Activated naive CD4-positive, alpha-beta T cell treated with anti-CD3 and anti-CD28 coated beads, Interleukin-2, amount 50 U/mL, for 24 hours (primary cell): ENCODE data around the gene DOCK3.
"Not testable (repeated sequence)": the region's sequence is repeated elsewhere in the genome, so short reads cannot be mapped to it uniquely, and the experiment has no call there.

Source experiments
- H3K27ac Mint-ChIP-seq: one replicate; pipeline ENCODE4 v1.8.0; 2021; ENCODE audit warnings: mild to moderate bottlenecking, mixed read lengths
- H3K27me3 Mint-ChIP-seq: one replicate; pipeline ENCODE4 v1.8.0; 2021; ENCODE audit warnings: mixed read lengths
- H3K36me3 Mint-ChIP-seq: one replicate; pipeline ENCODE4 v1.8.0; 2021; ENCODE audit warnings: mixed read lengths
- H3K4me1 Mint-ChIP-seq: one replicate; pipeline ENCODE4 v1.8.0; 2021; ENCODE audit warnings: mixed read lengths
- H3K4me3 Mint-ChIP-seq: one replicate; pipeline ENCODE4 v1.8.0; 2021; ENCODE audit warnings: mild to moderate bottlenecking, mixed read lengths
- H3K9me3 Mint-ChIP-seq: one replicate; pipeline ENCODE4 v1.8.0; 2021; ENCODE audit warnings: mixed read lengths

The DOCK3 gene

GRCh38 chr3:51156147-51156546 lies 481.4 kb downstream of the DOCK3 start:
- H3K9me3 Mint-ChIP-seq, result no peaks in the 10 kb centered on the region
- no peaks in the 10 kb centered on the region for H3K27me3 Mint-ChIP-seq
- H3K4me3 Mint-ChIP-seq, result no peak overlapping the region
- H3K4me1 Mint-ChIP-seq, result no peaks in the 10 kb centered on the region
- peaks cover 1% of the 10 kb centered on the region for H3K36me3 Mint-ChIP-seq
- H3K27ac Mint-ChIP-seq, result no peak overlapping the region

GRCh38 chr3:51163051-51163450 lies 488.3 kb downstream of the DOCK3 start:
- Mint-ChIP-seq H3K27ac (no peak overlapping the region), H3K9me3 (no peaks in the 10 kb centered on the region), H3K4me3 (no peak overlapping the region), H3K27me3 (no peaks in the 10 kb centered on the region), H3K36me3 (no peaks in the 10 kb centered on the region), H3K4me1 (no peaks in the 10 kb centered on the region)

- H3K36me3 Mint-ChIP-seq, result peaks cover 17% of the 10 kb centered on the region
- no peaks in the 10 kb centered on the region for H3K4me1 Mint-ChIP-seq
- no peak overlapping the region for H3K4me3 Mint-ChIP-seq
- no peak overlapping the region for H3K27ac Mint-ChIP-seq
- H3K27me3 Mint-ChIP-seq, result no peaks in the 10 kb centered on the region
- peaks cover 7% of the 10 kb centered on the region for H3K9me3 Mint-ChIP-seq
Observed at GRCh38 chr3:51173518-51174271, 499.0 kb downstream of the DOCK3 start.

GRCh38 chr3:51176923-51177322 lies 502.2 kb downstream of the DOCK3 start:
- Mint-ChIP-seq H3K27me3 (no peaks in the 10 kb centered on the region), H3K4me3 (no peak overlapping the region), H3K36me3 (peaks cover 12% of the 10 kb centered on the region), H3K4me1 (no peaks in the 10 kb centered on the region), H3K27ac (no peak overlapping the region), H3K9me3 (peaks cover 6% of the 10 kb centered on the region)

- not testable (repeated sequence) for H3K36me3 Mint-ChIP-seq, H3K27me3 Mint-ChIP-seq, H3K27ac Mint-ChIP-seq, H3K9me3 Mint-ChIP-seq, H3K4me1 Mint-ChIP-seq, H3K4me3 Mint-ChIP-seq
Observed at GRCh38 chr3:51186446-51186845, 511.7 kb downstream of the DOCK3 start.

- Mint-ChIP-seq H3K27me3 (no peaks in the 10 kb centered on the region), H3K4me3 (no peak overlapping the region), H3K9me3 (no peaks in the 10 kb centered on the region), H3K4me1 (peaks cover 31% of the 10 kb centered on the region), H3K27ac (no peak overlapping the region), H3K36me3 (peaks cover 2% of the 10 kb centered on the region)
Observed at GRCh38 chr3:51190199-51190598, 515.5 kb downstream of the DOCK3 start.

- Mint-ChIP-seq H3K9me3 (no peaks in the 10 kb centered on the region), H3K36me3 (peaks cover 2% of the 10 kb centered on the region), H3K4me1 (peaks cover 34% of the 10 kb centered on the region), H3K4me3 (no peak overlapping the region), H3K27ac (no peak overlapping the region), H3K27me3 (no peaks in the 10 kb centered on the region)
Observed at GRCh38 chr3:51190827-51191226, 516.1 kb downstream of the DOCK3 start.

GRCh38 chr3:51191768-51192167 lies 517.0 kb downstream of the DOCK3 start:
- no peaks in the 10 kb centered on the region for H3K27me3 Mint-ChIP-seq
- H3K4me1 Mint-ChIP-seq, result peaks cover 34% of the 10 kb centered on the region
- no peaks in the 10 kb centered on the region for H3K9me3 Mint-ChIP-seq
- peaks cover 2% of the 10 kb centered on the region for H3K36me3 Mint-ChIP-seq
- H3K4me3 Mint-ChIP-seq, result no peak overlapping the region
- H3K27ac Mint-ChIP-seq, result no peak overlapping the region

- H3K4me1 Mint-ChIP-seq, result peaks cover 33% of the 10 kb centered on the region
- peaks cover 7% of the 10 kb centered on the region for H3K36me3 Mint-ChIP-seq
- H3K4me3 Mint-ChIP-seq, result no peak overlapping the region
Observed at GRCh38 chr3:51198477-51198876, 523.8 kb downstream of the DOCK3 start.

GRCh38 chr3:51199296-51199695 lies 524.6 kb downstream of the DOCK3 start:
- H3K36me3 Mint-ChIP-seq, H3K9me3 Mint-ChIP-seq, H3K27ac Mint-ChIP-seq, H3K27me3 Mint-ChIP-seq, H3K4me3 Mint-ChIP-seq: not testable (repeated sequence)
- peaks cover 25% of the 10 kb centered on the region for H3K4me1 Mint-ChIP-seq

More at GRCh38 chr3:51198477-51198876, 523.8 kb downstream of the DOCK3 start:
- no peaks in the 10 kb centered on the region for H3K27me3 Mint-ChIP-seq
- H3K9me3 Mint-ChIP-seq, result no peaks in the 10 kb centered on the region
- H3K27ac Mint-ChIP-seq, result no peak overlapping the region

- Mint-ChIP-seq H3K36me3 (peaks cover 3% of the 10 kb centered on the region), H3K4me1 (no peaks in the 10 kb centered on the region), H3K27ac (no peak overlapping the region), H3K9me3 (no peaks in the 10 kb centered on the region), H3K4me3 (no peak overlapping the region), H3K27me3 (no peaks in the 10 kb centered on the region)
Observed at GRCh38 chr3:51216291-51216690, 541.6 kb downstream of the DOCK3 start.

GRCh38 chr3:51221959-51222358 lies 547.2 kb downstream of the DOCK3 start:
- no peak overlapping the region for H3K27ac Mint-ChIP-seq
- no peaks in the 10 kb centered on the region for H3K27me3 Mint-ChIP-seq
- H3K4me1 Mint-ChIP-seq, result no peaks in the 10 kb centered on the region
- H3K9me3 Mint-ChIP-seq, result no peaks in the 10 kb centered on the region
- no peak overlapping the region for H3K4me3 Mint-ChIP-seq
- peaks cover 3% of the 10 kb centered on the region for H3K36me3 Mint-ChIP-seq

GRCh38 chr3:51224283-51224682 lies 549.6 kb downstream of the DOCK3 start:
- no peaks in the 10 kb centered on the region for H3K27me3 Mint-ChIP-seq
- no peak overlapping the region for H3K4me3 Mint-ChIP-seq
- H3K9me3 Mint-ChIP-seq, result no peaks in the 10 kb centered on the region
- no peaks in the 10 kb centered on the region for H3K4me1 Mint-ChIP-seq
- no peaks in the 10 kb centered on the region for H3K36me3 Mint-ChIP-seq
- no peak overlapping the region for H3K27ac Mint-ChIP-seq

- no peaks in the 10 kb centered on the region for H3K4me1 Mint-ChIP-seq
- H3K27ac Mint-ChIP-seq, result no peak overlapping the region
- H3K9me3 Mint-ChIP-seq, result no peaks in the 10 kb centered on the region
- no peak overlapping the region for H3K4me3 Mint-ChIP-seq
- no peaks in the 10 kb centered on the region for H3K27me3 Mint-ChIP-seq
- no peaks in the 10 kb centered on the region for H3K36me3 Mint-ChIP-seq
Observed at GRCh38 chr3:51224843-51225242, 550.1 kb downstream of the DOCK3 start.

- peaks cover 15% of the 10 kb centered on the region for H3K4me1 Mint-ChIP-seq
- H3K9me3 Mint-ChIP-seq, result no peaks in the 10 kb centered on the region
- H3K36me3 Mint-ChIP-seq, result peaks cover 5% of the 10 kb centered on the region
- H3K27ac Mint-ChIP-seq, result no peak overlapping the region
- H3K27me3 Mint-ChIP-seq, result no peaks in the 10 kb centered on the region
- H3K4me3 Mint-ChIP-seq, result no peak overlapping the region
Observed at GRCh38 chr3:51242939-51243338, 568.2 kb downstream of the DOCK3 start.

- H3K9me3 Mint-ChIP-seq, result no peaks in the 10 kb centered on the region
- H3K4me1 Mint-ChIP-seq, result peaks cover 15% of the 10 kb centered on the region
- no peaks in the 10 kb centered on the region for H3K27me3 Mint-ChIP-seq
- peaks cover 3% of the 10 kb centered on the region for H3K36me3 Mint-ChIP-seq
- H3K27ac Mint-ChIP-seq, result no peak overlapping the region
- H3K4me3 Mint-ChIP-seq, result no peak overlapping the region
Observed at GRCh38 chr3:51243924-51244323, 569.2 kb downstream of the DOCK3 start.

- peaks cover 6% of the 10 kb centered on the region for H3K4me1 Mint-ChIP-seq
- H3K27me3 Mint-ChIP-seq, result no peaks in the 10 kb centered on the region
Observed at GRCh38 chr3:51245867-51246266, 571.1 kb downstream of the DOCK3 start.

More at GRCh38 chr3:51245867-51246266, 571.1 kb downstream of the DOCK3 start:
- Mint-ChIP-seq H3K27ac (no peak overlapping the region), H3K9me3 (no peaks in the 10 kb centered on the region), H3K36me3 (peaks cover 3% of the 10 kb centered on the region), H3K4me3 (no peak overlapping the region)
